H1 (cell line): Measurements from ENCODE around the gene SCNN1A. TPM values are rescaled to one million over a fixed set of nuclear protein-coding genes. Genes with fewer than 3 reads are reported as not detected.

ENCODE experiments used
- CTCF ChIA-PET: fragments of 300-600 bp; sonication (Branson Sonifier 250); formaldehyde crosslinking; loops from one replicate; lab custom pipeline; 2021; ENCODE audit not compliant: partially characterized antibody; lab: Charles Lee
- POLR2A ChIA-PET: fragments of 300-600 bp; sonication (Branson Sonifier 250); formaldehyde crosslinking; loops from one replicate; lab custom pipeline; 2021; ENCODE audit warnings: inconsistent platforms; ENCODE audit not compliant: partially characterized antibody; lab: Charles Lee
- DNase-seq, 2 experiments: peaks; one replicate each; pipeline versions ENCODE4 v3.0.0 to v3.0.0-alpha.2; 2010 to 2022; ENCODE audit warnings: low spot score in 2 of 2, low read depth in 1 of 2, mixed read lengths in 1 of 2
- FAIRE-seq: peaks from 2 replicates; lab custom pipeline; 2011; peaks lifted over from hg19 to GRCh38; lab: Jason Lieb, UNC
- H2AFZ ChIP-seq: 2 replicates; pipeline ENCODE4 v1.8.1; 2012; ENCODE audit warnings: low read length, inconsistent platforms
- H2AK5ac ChIP-seq: 2 replicates; pipeline ENCODE4 v1.6.1; 2013; ENCODE audit warnings: low read depth, low read length
- H2BK120ac ChIP-seq: replicated peaks from 2 replicates; pipeline ENCODE3; 2013; ENCODE audit warnings: low read depth, low read length, inconsistent platforms
- H2BK12ac ChIP-seq: 2 replicates; pipeline ENCODE4 v1.6.1; 2013; ENCODE audit warnings: low read depth, low read length
- H2BK15ac ChIP-seq: 2 replicates; pipeline ENCODE4 v1.6.1; 2013; ENCODE audit warnings: low read length
- H2BK20ac ChIP-seq: 2 replicates; pipeline ENCODE4 v1.6.1; 2013; ENCODE audit warnings: low read length
- H2BK5ac ChIP-seq: 2 replicates; pipeline ENCODE4 v1.6.1; 2013; ENCODE audit warnings: low read depth, low read length
- H3K14ac ChIP-seq: 2 replicates; pipeline ENCODE4 v1.6.1; 2013; ENCODE audit warnings: inconsistent platforms; ENCODE audit not compliant: insufficient read length
- H3K18ac ChIP-seq: 2 replicates; pipeline ENCODE4 v1.6.1; 2013; ENCODE audit warnings: low read length; ENCODE audit errors: extremely low read depth
- H3K23ac ChIP-seq: 2 replicates; pipeline ENCODE4 v1.6.1; 2013; ENCODE audit warnings: inconsistent platforms; ENCODE audit not compliant: insufficient read length
- H3K23me2 ChIP-seq: 2 replicates; pipeline ENCODE4 v1.6.1; 2013; ENCODE audit warnings: low read depth, low read length
- H3K27ac ChIP-seq: 2 replicates; pipeline ENCODE4 v1.6.1; 2011; ENCODE audit warnings: low read depth, low read length, inconsistent platforms
- H3K27me3 ChIP-seq, 4 experiments: replicated peaks in 1 of 4; 1 replicate in 1 of 4; 2 replicates in 3 of 4; pipeline versions ENCODE4 v1.6.1 to v1.8.1; 2011 to 2013; ENCODE audit warnings: low read length in 3 of 4, mild to moderate bottlenecking in 3 of 4, inconsistent platforms in 2 of 4, mixed read lengths in 2 of 4, moderate library complexity in 1 of 4; ENCODE audit not compliant: control insufficient read depth in 3 of 4, insufficient read depth in 3 of 4; ENCODE audit errors: extremely low read depth in 1 of 4
- H3K36me3 ChIP-seq, 4 experiments: 2 replicates each; pipeline versions ENCODE4 v1.6.1 to v1.8.1; 2011 to 2013; ENCODE audit warnings: mild to moderate bottlenecking in 4 of 4, low read length in 3 of 4, moderate library complexity in 2 of 4, control low read depth in 1 of 4, inconsistent platforms in 1 of 4; ENCODE audit not compliant: insufficient read depth in 4 of 4, control insufficient read depth in 2 of 4
- H3K4ac ChIP-seq: replicated peaks from 2 replicates; pipeline ENCODE3; 2013; ENCODE audit warnings: low read length, low read depth, mixed read lengths, inconsistent platforms; ENCODE audit not compliant: insufficient read length
- H3K4me1 ChIP-seq, 4 experiments: replicated peaks in 1 of 4; 1 replicate in 1 of 4; 2 replicates in 3 of 4; pipeline versions ENCODE4 v1.6.1 to v1.8.1; 2011 to 2013; ENCODE audit warnings: low read length in 3 of 4, inconsistent platforms in 2 of 4, mixed read lengths in 1 of 4; ENCODE audit not compliant: insufficient read depth in 4 of 4, control insufficient read depth in 3 of 4
- H3K4me2 ChIP-seq, 2 experiments: 2 replicates each; pipeline versions ENCODE4 v1.6.1 to v1.8.1; 2011 to 2013; ENCODE audit warnings: low read depth in 2 of 2, low read length in 2 of 2, control low read depth in 1 of 2, inconsistent platforms in 1 of 2, mild to moderate bottlenecking in 1 of 2; ENCODE audit not compliant: insufficient read depth in 1 of 2
- H3K4me3 ChIP-seq, 4 experiments: fragments of 200-600, 300-600 bp in 1 of 4; sonication (generic), shearing (Covaris generic), sonication (Bioruptor Twin) in 1 of 4; 2 replicates each; pipeline versions ENCODE4 v1.5.1 to v1.8.1; 2011 to 2016; ENCODE audit warnings: low read length in 4 of 4, low read depth in 3 of 4, control low read depth in 2 of 4, inconsistent platforms in 2 of 4, mild to moderate bottlenecking in 2 of 4, mixed read lengths in 1 of 4, moderate library complexity in 1 of 4; ENCODE audit not compliant: insufficient read depth in 2 of 4; ENCODE audit errors: extremely low read depth in 1 of 4
- H3K56ac ChIP-seq: replicated peaks from 2 replicates; pipeline ENCODE3; 2013; ENCODE audit warnings: low read depth, mild to moderate bottlenecking, mixed read lengths, low read length, inconsistent platforms; ENCODE audit not compliant: insufficient read length
- H3K79me1 ChIP-seq: 2 replicates; pipeline ENCODE4 v1.6.1; 2013; ENCODE audit warnings: low read depth, low read length, control low read depth
- H3K79me2 ChIP-seq, 2 experiments: 2 replicates each; pipeline versions ENCODE4 v1.6.1 to v1.8.1; 2012 to 2013; ENCODE audit warnings: low read length in 2 of 2, mild to moderate bottlenecking in 2 of 2, inconsistent platforms in 1 of 2; ENCODE audit not compliant: insufficient read depth in 2 of 2, control insufficient read depth in 1 of 2
- H3K9ac ChIP-seq, 4 experiments: replicated peaks in 1 of 4; 1 replicate in 1 of 4; 2 replicates in 3 of 4; pipeline versions ENCODE4 v1.6.1 to v1.8.1; 2011 to 2013; ENCODE audit warnings: low read depth in 3 of 4, low read length in 3 of 4, control low read depth in 2 of 4, mild to moderate bottlenecking in 2 of 4, moderate library complexity in 2 of 4, inconsistent platforms in 1 of 4; ENCODE audit errors: extremely low read depth in 1 of 4
- H3K9me3 ChIP-seq, 2 experiments: 2 replicates each; pipeline versions ENCODE4 v1.6.1 to v1.8.1; 2012 to 2013; ENCODE audit warnings: mild to moderate bottlenecking in 2 of 2, moderate library complexity in 2 of 2, control low read depth in 1 of 2, inconsistent platforms in 1 of 2, low read depth in 1 of 2, low read length in 1 of 2, mixed read lengths in 1 of 2; ENCODE audit not compliant: insufficient read depth in 2 of 2
- H4K20me1 ChIP-seq, 2 experiments: replicated peaks in 1 of 2; 2 replicates each; pipeline versions ENCODE3 to v1.8.1; 2011 to 2013; ENCODE audit warnings: inconsistent platforms in 2 of 2, low read length in 2 of 2, mild to moderate bottlenecking in 1 of 2; ENCODE audit not compliant: insufficient read depth in 2 of 2, control insufficient read depth in 1 of 2
- H4K5ac ChIP-seq: 2 replicates; pipeline ENCODE4 v1.6.1; 2013; ENCODE audit warnings: low read length, low read depth, mixed read lengths, inconsistent platforms; ENCODE audit not compliant: insufficient read length
- H4K8ac ChIP-seq: 2 replicates; pipeline ENCODE4 v1.8.0; 2013; ENCODE audit warnings: mild to moderate bottlenecking, moderate library complexity, low read length, inconsistent platforms; ENCODE audit not compliant: insufficient read depth; ENCODE audit errors: extremely low read depth
- H4K91ac ChIP-seq: replicated peaks from 2 replicates; pipeline ENCODE3; 2013; ENCODE audit warnings: low read length, mixed read lengths, inconsistent platforms; ENCODE audit not compliant: insufficient read length
- ASH2L ChIP-seq: fragments of 200-600, 300-600 bp; sonication (generic); IDR thresholded peaks from one replicate; pipeline ENCODE4 v1.7.1; 2017; ENCODE audit warnings: low read length
- BRCA1 ChIP-seq: IDR thresholded peaks from 2 replicates; pipeline ENCODE4 v1.6.1; 2012; ENCODE audit warnings: low read depth, low read length, improper control_type of control experiment
- CTBP2 ChIP-seq: IDR thresholded peaks from 2 replicates; pipeline ENCODE4 v1.7.0; 2011; ENCODE audit warnings: borderline replicate concordance, mild to moderate bottlenecking, moderate library complexity, mixed read lengths, low read length; ENCODE audit not compliant: insufficient read depth, insufficient read length
- EZH2 ChIP-seq: fragments of 200-600 bp; sonication (generic); IDR thresholded peaks from 2 replicates; pipeline ENCODE4 v1.7.1; 2012; ENCODE audit warnings: low read depth, mild to moderate bottlenecking, moderate library complexity, low read length, inconsistent platforms; ENCODE audit not compliant: severe bottlenecking
- JUND ChIP-seq: IDR thresholded peaks from 2 replicates; pipeline ENCODE4 v1.6.1; 2011; ENCODE audit warnings: mild to moderate bottlenecking, improper control_type of control experiment, low read length
- RNF2 ChIP-seq: fragments of 200-900, 300-1000 bp; sonication (generic); IDR thresholded peaks from 2 replicates; pipeline ENCODE4 v1.7.1; 2016; ENCODE audit warnings: borderline replicate concordance, low read depth, mild to moderate bottlenecking, antibody characterized with exemption, low read length; ENCODE audit not compliant: poor library complexity, severe bottlenecking; ENCODE audit errors: missing control alignments
- SRF ChIP-seq: IDR thresholded peaks from 2 replicates; pipeline ENCODE4 v1.6.1; 2011; ENCODE audit warnings: mild to moderate bottlenecking, low read depth, low read length, moderate library complexity
- TAF7 ChIP-seq: optimal IDR thresholded peaks from 2 replicates; pipeline ENCODE3; 2011; ENCODE audit warnings: low read depth, mild to moderate bottlenecking, inconsistent platforms, low read length, moderate library complexity, borderline replicate concordance
- WGBS, 2 experiments: shearing (Covaris generic) in 1 of 2; methylation state at CpG; one replicate each; pipeline versions ENCODE4 v1.1.6 to v1.1.7; 2013 to 2015; ENCODE audit warnings: low lambda C conversion rate in 2 of 2, mixed read lengths in 2 of 2, inconsistent platforms in 1 of 2, low coverage in 1 of 2, missing lambda C conversion rate in 1 of 2; ENCODE audit not compliant: insufficient replicate concordance in 2 of 2, insufficient coverage in 1 of 2, insufficient read length in 1 of 2; ENCODE audit errors: extremely low coverage in 1 of 2, missing lambda C conversion rate in 1 of 2; 5-methylcytosine and 5-hydroxymethylcytosine counted together
- polyA plus RNA-seq, 7 experiments: library from polyadenylated mRNA; depleted of rRNA in 3 of 7; stranded (reverse) in 5 of 7; unstranded in 2 of 7; fragments of >200 nt in 5 of 7; fragments of 200-250 nt in 2 of 7; gene quantifications; 1 replicate in 5 of 7; 2 replicates in 1 of 7; 4 replicates in 1 of 7; pipeline versions ENCODE4 v1.2.1 to v1.2.3, GENCODE V29; 2011 to 2013; ENCODE audit warnings: missing spikeins in 2 of 7, mixed read lengths in 2 of 7
- total RNA-seq: library from RNA; stranded (reverse); fragmentation: NEBNext Ultra II Directional; extraction: Animal tissue kit (Norgen Biotek cat#: 25700); gene quantifications from 2 replicates; pipeline ENCODE4 v1.2.1, GENCODE V29; 2021

Gene SCNN1A
- total and polyA plus RNA-seq, 2 of the 8 experiments (the other 6 are each of a cell fraction or from before 2014, with no cell fraction given) = 85.5 to 156 TPM

GRCh38 chr12:6315704-6316597 lies 59.4 kb downstream of the SCNN1A start:
- no peak overlapping the region for H4K5ac ChIP-seq
- H3K79me2 ChIP-seq = no peaks in the 10 kb centered on the region
- no peak for DNase-seq
- no peak overlapping the region for H2BK20ac ChIP-seq
- H3K79me1 ChIP-seq = peaks cover 3% of the 10 kb centered on the region
- no peak overlapping the region for H3K23ac ChIP-seq
- FAIRE-seq = no peak
- H3K4ac ChIP-seq = no peak overlapping the region
- no peak overlapping the region for H3K18ac ChIP-seq
- H3K14ac ChIP-seq = no peak overlapping the region
- 89% methylated on average over 17 of the region's 17 CpGs; no CpG with 5 or more reads in 1 of the 2 experiments for WGBS, 2 experiments
- no peak overlapping the region for H2BK15ac ChIP-seq
- H3K36me3 ChIP-seq = peaks cover 7 to 41% (median 17%) of the 10 kb centered on the region in 4 experiments; a peak in 7 of 8 replicates
- POLR2A ChIA-PET = interaction anchor here (1.0 to 1.9 kb wide), 8 partner anchors 10 to 218 kb away, joined by 3 to 6 read pairs (median 4); partner anchors contain the start of gene GAPDH
- H4K20me1 ChIP-seq = peaks cover 0 to 2% of the 10 kb centered on the region in 2 experiments
- no peak overlapping the region for H3K4me3 ChIP-seq
- no peaks in the 10 kb centered on the region for H3K9me3 ChIP-seq
- H3K9ac ChIP-seq = no peak overlapping the region
- no peak overlapping the region for H2AFZ ChIP-seq
- no peak overlapping the region; the same call in 1 of the 2 replicates for H4K8ac ChIP-seq
- H2BK120ac ChIP-seq = no peak overlapping the region
- no peak overlapping the region for H4K91ac ChIP-seq
- H2BK5ac ChIP-seq = no peak overlapping the region
- H3K27ac ChIP-seq = no peak overlapping the region
- no peaks in the 10 kb centered on the region for H3K23me2 ChIP-seq
- no peak overlapping the region for H3K56ac ChIP-seq
- H3K4me1 ChIP-seq = peaks cover 4 to 21% (median 16%) of the 10 kb centered on the region in 4 experiments
- CTCF ChIA-PET = interaction anchor here (1.7 to 3.8 kb wide), 2 partner anchors 10 to 59 kb away, joined by 5 to 20 read pairs; no protein-coding TSS in a partner anchor
- H2BK12ac ChIP-seq = no peak overlapping the region
- H3K27me3 ChIP-seq = no peaks in the 10 kb centered on the region
- H3K4me2 ChIP-seq = no peak overlapping the region
- H2AK5ac ChIP-seq = no peak overlapping the region
- TF ChIP-seq EZH2 = no peak
- no peak for TF ChIP-seq ASH2L
- TF ChIP-seq BRCA1 = no peak
- TF ChIP-seq RNF2 = no peak
- TF ChIP-seq TAF7 = no peak
- TF ChIP-seq JUND = no peak
- TF ChIP-seq SRF = no peak
- TF ChIP-seq CTBP2 = no peak
